ENCODE measurements around the gene FAM98C. TPM values are rescaled to one million over a fixed set of nuclear protein-coding genes. Genes with fewer than 3 reads are reported as not detected.
"Not testable (repeated sequence)": the region's sequence is repeated elsewhere in the genome, so short reads cannot be mapped to it uniquely, and the experiment has no call there.

The FAM98C gene
- total RNA-seq, 1 donor from 2014 or later, result 24.8 TPM

GRCh38 chr19:38413416-38413815 is 10.5 kb downstream of the FAM98C start:
- intact Hi-C loops (cut with DNase I), result loop anchor here (10.0 kb wide), 1 partner anchor 111 kb away; no protein-coding TSS in a partner anchor
- ATAC-seq (no peak), DNase-seq (ENCODE audit: low spot score) (no peak)

- ATAC-seq, result no peak
- intact Hi-C loops (cut with DNase I), result loop anchor here (10.0 kb wide), 1 partner anchor 108 kb away; no protein-coding TSS in a partner anchor
- DNase-seq (ENCODE audit: low spot score), result no peak
These were observed 14.3 kb downstream of the FAM98C start for GRCh38 chr19:38417146-38417543.

- peak; percentile 72 for DNase-seq (ENCODE audit: low spot score)
- intact Hi-C loops (cut with DNase I), result loop anchor here (10.0 kb wide), 1 partner anchor 107 kb away; no protein-coding TSS in a partner anchor
- peak; percentile 72 for ATAC-seq
These were observed 14.9 kb downstream of the FAM98C start for GRCh38 chr19:38417544-38418506.

GRCh38 chr19:38420935-38421334 is 18.0 kb downstream of the FAM98C start:
- ATAC-seq (no peak), DNase-seq (ENCODE audit: low spot score) (no peak)
- intact Hi-C loops (cut with DNase I), result no loop called here

GRCh38 chr19:38421856-38422255 is 19.0 kb downstream of the FAM98C start:
- ATAC-seq (no peak), DNase-seq (ENCODE audit: low spot score) (no peak)
- intact Hi-C loops (cut with DNase I), result no loop called here

- DNase-seq (ENCODE audit: low spot score) (no peak), ATAC-seq (no peak)
- intact Hi-C loops (cut with DNase I), result no loop called here
These were observed 19.5 kb downstream of the FAM98C start for GRCh38 chr19:38422438-38422837.

- intact Hi-C loops (cut with DNase I), result no loop called here
- ATAC-seq, result no peak
These were observed 21.4 kb downstream of the FAM98C start for GRCh38 chr19:38424272-38424671.

GRCh38 chr19:38425222-38425809 is 22.4 kb downstream of the FAM98C start:
- ATAC-seq (no peak), DNase-seq (ENCODE audit: low spot score) (no peak)
- intact Hi-C loops (cut with DNase I), result no loop called here

More at GRCh38 chr19:38424272-38424671, 21.4 kb downstream of the FAM98C start:
- DNase-seq (ENCODE audit: low spot score), result no peak

- intact Hi-C loops (cut with DNase I), result no loop called here
- ATAC-seq (peak; percentile 57), DNase-seq (ENCODE audit: low spot score) (no peak)
These were observed 23.0 kb downstream of the FAM98C start, which contains the start of gene RASGRP4 for GRCh38 chr19:38425810-38426466. RASGRP4 (minus strand) TSS chr19:38426219; CDS start chr19:38426091, 128 bp downstream.

- intact Hi-C loops (cut with DNase I); DNase-seq (ENCODE audit: low spot score); ATAC-seq: not testable (repeated sequence)
These were observed 24.3 kb downstream of the FAM98C start for GRCh38 chr19:38427035-38427677.

- ATAC-seq (no peak), DNase-seq (ENCODE audit: low spot score) (no peak)
- intact Hi-C loops (cut with DNase I), result no loop called here
These were observed 26.3 kb downstream of the FAM98C start for GRCh38 chr19:38429055-38429810.

GRCh38 chr19:38429811-38430156 is 26.9 kb downstream of the FAM98C start:
- ATAC-seq, result no peak
- intact Hi-C loops (cut with DNase I), result no loop called here

GRCh38 chr19:38430931-38431330 is 28.0 kb downstream of the FAM98C start:
- DNase-seq (ENCODE audit: low spot score), result no peak
- no peak for ATAC-seq
- intact Hi-C loops (cut with DNase I), result no loop called here

More at GRCh38 chr19:38429811-38430156, 26.9 kb downstream of the FAM98C start:
- no peak for DNase-seq (ENCODE audit: low spot score)

GRCh38 chr19:38433268-38433733 is 30.4 kb downstream of the FAM98C start, which contains the start of gene RYR1:
RYR1 (plus strand) TSS chr19:38433691; CDS start chr19:38433830, 139 bp downstream.
- intact Hi-C loops (cut with DNase I), result no loop called here
- peak; percentile 74 for DNase-seq (ENCODE audit: low spot score)
- peak; percentile 77 for ATAC-seq

GRCh38 chr19:38434549-38435051 is 31.7 kb downstream of the FAM98C start:
- intact Hi-C loops (cut with DNase I), result no loop called here
- no peak for DNase-seq (ENCODE audit: low spot score)
- peak; percentile 76 for ATAC-seq

GRCh38 chr19:38437295-38437694 is 34.4 kb downstream of the FAM98C start:
- intact Hi-C loops (cut with DNase I), result no loop called here
- no peak for ATAC-seq

GRCh38 chr19:38437917-38438316 is 35.0 kb downstream of the FAM98C start:
- intact Hi-C loops (cut with DNase I), result no loop called here
- ATAC-seq (no peak), DNase-seq (ENCODE audit: low spot score) (no peak)

More at GRCh38 chr19:38437295-38437694, 34.4 kb downstream of the FAM98C start:
- DNase-seq (ENCODE audit: low spot score), result no peak

- DNase-seq (ENCODE audit: low spot score), result no peak
- no peak for ATAC-seq
- intact Hi-C loops (cut with DNase I), result no loop called here
These were observed 37.7 kb downstream of the FAM98C start for GRCh38 chr19:38440592-38440991.
